ENCODE results near the gene ZNF775.

Gene ZNF775

GRCh38 chr7:150346922-150347321 lies 32.2 kb upstream of the ZNF775 start:
- DNase-seq (ENCODE audit: low read depth): no peak

GRCh38 chr7:150351587-150352194 lies 27.4 kb upstream of the ZNF775 start:
- no peak for DNase-seq (ENCODE audit: low read depth)

- no peak for DNase-seq (ENCODE audit: low read depth)
Measured at GRCh38 chr7:150355666-150356059, 23.5 kb upstream of the ZNF775 start.

GRCh38 chr7:150356265-150356897 lies 22.7 kb upstream of the ZNF775 start:
- DNase-seq (ENCODE audit: low read depth): no peak

GRCh38 chr7:150357270-150357669 lies 21.9 kb upstream of the ZNF775 start:
- DNase-seq (ENCODE audit: low read depth): peak; percentile 52

- no peak for DNase-seq (ENCODE audit: low read depth)
Measured at GRCh38 chr7:150357771-150358427, 21.2 kb upstream of the ZNF775 start.

GRCh38 chr7:150358433-150358832 lies 20.7 kb upstream of the ZNF775 start:
- DNase-seq (ENCODE audit: low read depth): no peak

GRCh38 chr7:150358988-150359621 lies 20.0 kb upstream of the ZNF775 start:
- DNase-seq (ENCODE audit: low read depth): no peak

GRCh38 chr7:150359622-150360362 lies 19.3 kb upstream of the ZNF775 start:
- DNase-seq (ENCODE audit: low read depth): no peak

- no peak for DNase-seq (ENCODE audit: low read depth)
Measured at GRCh38 chr7:150360363-150361058, 18.6 kb upstream of the ZNF775 start.

GRCh38 chr7:150361402-150361801 lies 17.7 kb upstream of the ZNF775 start:
- DNase-seq (ENCODE audit: low read depth): no peak

GRCh38 chr7:150361807-150362621 lies 17.1 kb upstream of the ZNF775 start:
- no peak for DNase-seq (ENCODE audit: low read depth)

GRCh38 chr7:150363370-150363769 lies 15.8 kb upstream of the ZNF775 start:
- DNase-seq (ENCODE audit: low read depth): no peak

- DNase-seq (ENCODE audit: low read depth): no peak
Measured at GRCh38 chr7:150363872-150364271, 15.3 kb upstream of the ZNF775 start.

- no peak for DNase-seq (ENCODE audit: low read depth)
Measured at GRCh38 chr7:150365194-150365593, 13.9 kb upstream of the ZNF775 start.

GRCh38 chr7:150365673-150366398 lies 13.3 kb upstream of the ZNF775 start:
- DNase-seq (ENCODE audit: low read depth): no peak

GRCh38 chr7:150367677-150368095 lies 11.4 kb upstream of the ZNF775 start:
- DNase-seq (ENCODE audit: low read depth): no peak

- DNase-seq (ENCODE audit: low read depth): peak; percentile 79
Measured at GRCh38 chr7:150368096-150368883, 10.8 kb upstream of the ZNF775 start, which contains the start of gene REPIN1. Gene REPIN1, plus strand, starts transcription at chr7:150368822. Its CDS starts 890 bp downstream, at chr7:150369712.
